ENCODE data around the gene NPLOC4. TPM values are rescaled to one million over a fixed set of nuclear protein-coding genes. Genes with fewer than 3 reads are reported as not detected.
A peak's percentile ranks its signal among the peaks of the same experiment; 100 is the strongest.

The NPLOC4 gene
- total RNA-seq, 2 experiments from 2014 or later, result 84.6 to 89.0 TPM

- CTCF ChIA-PET, result no interaction called here
- H3K9me3 Mint-ChIP-seq, result no peaks in the 10 kb centered on the region
Measured at GRCh38 chr17:81659038-81659437, 22.1 kb upstream of the NPLOC4 start.

GRCh38 chr17:81656835-81657234 is 19.9 kb upstream of the NPLOC4 start:
- DNase-seq, result no peak
- H3K27me3 Mint-ChIP-seq, result peaks cover under 1% of the 10 kb centered on the region
- H3K4me3 Mint-ChIP-seq, result no peak overlapping the region
- ChIA-PET CTCF (no interaction called here), POLR2A (interaction anchor here (1.1 to 2.8 kb wide), 3 partner anchors 9 to 46 kb away, joined by 3 to 22 read pairs (median 3); partner anchors contain the start of genes CCDC137, MRPL12 and OXLD1)
- peaks cover 26% of the 10 kb centered on the region for H3K4me1 Mint-ChIP-seq
- H3K36me3 Mint-ChIP-seq (ENCODE audit: low read depth), result no peaks in the 10 kb centered on the region
- peak overlapping the region; percentile 3 for H3K27ac Mint-ChIP-seq
- H3K9me3 Mint-ChIP-seq, result no peaks in the 10 kb centered on the region

More at GRCh38 chr17:81659038-81659437, 22.1 kb upstream of the NPLOC4 start:
- Mint-ChIP-seq H3K27ac (no peak overlapping the region), H3K4me1 (peaks cover 31% of the 10 kb centered on the region), H3K36me3 (ENCODE audit: low read depth) (peaks cover 2% of the 10 kb centered on the region), H3K27me3 (no peaks in the 10 kb centered on the region), H3K4me3 (no peak overlapping the region)
- POLR2A ChIA-PET, result no interaction called here
- DNase-seq, result no peak

GRCh38 chr17:81656118-81656743 is 19.3 kb upstream of the NPLOC4 start, which contains the start of gene PDE6G:
PDE6G (minus strand) TSS chr17:81656542; CDS start chr17:81653305, 3,237 bp downstream.
- CTCF ChIA-PET, result interaction anchor here (1.1 kb wide), 1 partner anchor 8 kb away, joined by 3 read pairs; no protein-coding TSS in a partner anchor
- no peak within 1 kb of the TSS for H3K4me3 Mint-ChIP-seq
- POLR2A ChIA-PET, result interaction anchor here (1.1 to 2.8 kb wide), 3 partner anchors 9 to 47 kb away, joined by 3 to 22 read pairs (median 3); partner anchors contain the start of genes CCDC137, MRPL12 and OXLD1

GRCh38 chr17:81655378-81656117 is 18.6 kb upstream of the NPLOC4 start:
- Mint-ChIP-seq H3K36me3 (ENCODE audit: low read depth) (no peaks in the 10 kb centered on the region), H3K4me1 (peaks cover 28% of the 10 kb centered on the region), H3K27ac (no peak overlapping the region), H3K4me3 (no peak overlapping the region), H3K27me3 (peaks cover 1% of the 10 kb centered on the region), H3K9me3 (no peaks in the 10 kb centered on the region)
- ChIA-PET POLR2A (interaction anchor here (2.8 kb wide), 1 partner anchor 10 kb away, joined by 22 read pairs; the partner anchor contains the start of genes CCDC137 and OXLD1), CTCF (interaction anchor here (1.1 kb wide), 1 partner anchor 8 kb away, joined by 3 read pairs; no protein-coding TSS in a partner anchor)
- no peak for DNase-seq

More at GRCh38 chr17:81656118-81656743, 19.3 kb upstream of the NPLOC4 start, which contains the start of gene PDE6G:
- no peak for DNase-seq
- Mint-ChIP-seq H3K4me1 (peaks cover 28% of the 10 kb centered on the region), H3K36me3 (ENCODE audit: low read depth) (no peaks in the 10 kb centered on the region), H3K9me3 (no peaks in the 10 kb centered on the region), H3K27ac (peak within 1 kb of the TSS; percentile 3), H3K27me3 (peaks cover 1% of the 10 kb centered on the region)

GRCh38 chr17:81652906-81653771 is 16.2 kb upstream of the NPLOC4 start:
- no peaks in the 10 kb centered on the region for H3K9me3 Mint-ChIP-seq
- H3K36me3 Mint-ChIP-seq (ENCODE audit: low read depth), result no peaks in the 10 kb centered on the region
- ChIA-PET CTCF (interaction anchor here (0.7 kb wide), 1 partner anchor 93 kb away, joined by 3 read pairs; no protein-coding TSS in a partner anchor), POLR2A (interaction anchor here (1.5 to 2.3 kb wide), 3 partner anchors 10 to 14 kb away, joined by 5 to 8 read pairs (median 6); no protein-coding TSS in a partner anchor)
- peak overlapping the region; percentile 31 for H3K27ac Mint-ChIP-seq
- DNase-seq, result peak; percentile 27
- H3K4me1 Mint-ChIP-seq, result peaks cover 28% of the 10 kb centered on the region
- H3K27me3 Mint-ChIP-seq, result peaks cover 8% of the 10 kb centered on the region
- peak overlapping the region; percentile 60 for H3K4me3 Mint-ChIP-seq

- no peak for DNase-seq
- Mint-ChIP-seq H3K27ac (no peak overlapping the region), H3K4me3 (no peak overlapping the region), H3K27me3 (peaks cover 18% of the 10 kb centered on the region), H3K9me3 (no peaks in the 10 kb centered on the region), H3K36me3 (ENCODE audit: low read depth) (no peaks in the 10 kb centered on the region), H3K4me1 (peaks cover 20% of the 10 kb centered on the region)
- ChIA-PET CTCF (interaction anchor here (0.9 kb wide), 1 partner anchor 14 kb away, joined by 3 read pairs; no protein-coding TSS in a partner anchor), POLR2A (no interaction called here)
Measured at GRCh38 chr17:81651692-81652091, 14.8 kb upstream of the NPLOC4 start.

GRCh38 chr17:81650951-81651350 is 14.0 kb upstream of the NPLOC4 start:
- Mint-ChIP-seq H3K27ac (no peak overlapping the region), H3K4me1 (peaks cover 19% of the 10 kb centered on the region), H3K36me3 (ENCODE audit: low read depth) (no peaks in the 10 kb centered on the region), H3K4me3 (no peak overlapping the region), H3K27me3 (peaks cover 19% of the 10 kb centered on the region), H3K9me3 (no peaks in the 10 kb centered on the region)
- DNase-seq, result no peak
- ChIA-PET CTCF (no interaction called here), POLR2A (no interaction called here)

- Mint-ChIP-seq H3K36me3 (ENCODE audit: low read depth) (no peaks in the 10 kb centered on the region), H3K4me3 (no peak overlapping the region), H3K4me1 (peaks cover 11% of the 10 kb centered on the region), H3K9me3 (no peaks in the 10 kb centered on the region), H3K27me3 (peaks cover 19% of the 10 kb centered on the region), H3K27ac (no peak overlapping the region)
- ChIA-PET POLR2A (no interaction called here), CTCF (no interaction called here)
- DNase-seq, result no peak
Measured at GRCh38 chr17:81648707-81649085, 11.8 kb upstream of the NPLOC4 start.

GRCh38 chr17:81648013-81648706 is 11.2 kb upstream of the NPLOC4 start:
- Mint-ChIP-seq H3K4me1 (peaks cover 6% of the 10 kb centered on the region), H3K27ac (no peak overlapping the region), H3K9me3 (no peaks in the 10 kb centered on the region), H3K36me3 (ENCODE audit: low read depth) (no peaks in the 10 kb centered on the region), H3K27me3 (peaks cover 19% of the 10 kb centered on the region), H3K4me3 (no peak overlapping the region)
- POLR2A ChIA-PET, result interaction anchor here (0.5 to 1.1 kb wide), 2 partner anchors 17 to 18 kb away, joined by 3 read pairs; partner anchors contain the start of genes CCDC137 and OXLD1
- DNase-seq, result no peak
- CTCF ChIA-PET, result no interaction called here

GRCh38 chr17:81647640-81648012 is 10.7 kb upstream of the NPLOC4 start:
- peaks cover 19% of the 10 kb centered on the region for H3K27me3 Mint-ChIP-seq
- ChIA-PET POLR2A (interaction anchor here (0.5 to 1.1 kb wide), 2 partner anchors 17 to 19 kb away, joined by 3 read pairs; partner anchors contain the start of genes CCDC137 and OXLD1), CTCF (no interaction called here)
- no peaks in the 10 kb centered on the region for H3K9me3 Mint-ChIP-seq
- no peak overlapping the region for H3K4me3 Mint-ChIP-seq
- no peak for DNase-seq
- peaks cover 3% of the 10 kb centered on the region for H3K4me1 Mint-ChIP-seq
- H3K36me3 Mint-ChIP-seq (ENCODE audit: low read depth), result no peaks in the 10 kb centered on the region
- H3K27ac Mint-ChIP-seq, result no peak overlapping the region

GRCh38 chr17:81646869-81647600 is 10.1 kb upstream of the NPLOC4 start:
- Mint-ChIP-seq H3K36me3 (ENCODE audit: low read depth) (no peaks in the 10 kb centered on the region), H3K27me3 (peaks cover 19% of the 10 kb centered on the region), H3K27ac (no peak overlapping the region), H3K4me3 (no peak overlapping the region), H3K9me3 (no peaks in the 10 kb centered on the region), H3K4me1 (peaks cover 3% of the 10 kb centered on the region)
- no peak for DNase-seq
- POLR2A ChIA-PET, result interaction anchor here (0.5 to 1.1 kb wide), 3 partner anchors 10 to 20 kb away, joined by 3 read pairs; partner anchors contain the start of genes CCDC137, OXLD1 and PDE6G
- CTCF ChIA-PET, result no interaction called here
